A549 (cell line): ENCODE measurements around the gene RUNX1. TPM values are rescaled to one million over a fixed set of nuclear protein-coding genes. Genes with fewer than 3 reads are reported as not detected.

Experiments used
- ATAC-seq, 2 experiments: fragments of 200-7000 bp in 1 of 2; fragments of >200 bp in 1 of 2; cut with Nextera tagmentation in 1 of 2; cut with Tn5 transposase in 1 of 2; 3 replicates each; pipeline versions ENCODE4 v1.8.0 to v1.9.1; 2018 to 2020; ENCODE audit warnings: mild to moderate bottlenecking in 1 of 2, moderate library complexity in 1 of 2
- CTCF ChIA-PET: fragments of 300-600 bp; sonication (Branson Sonifier 250); formaldehyde crosslinking; extraction: SDS; loops from one replicate; lab custom pipeline; 2021; ENCODE audit warnings: antibody characterized with exemption, inconsistent platforms; lab: Yijun Ruan, JAX
- POLR2A ChIA-PET: fragments of 350-600 bp; formaldehyde crosslinking; extraction: SDS; loops from one replicate; lab custom pipeline; 2021; ENCODE audit warnings: antibody characterized with exemption, inconsistent platforms; lab: Yijun Ruan, JAX
- DNase-seq, 2 experiments: peaks; one replicate each; pipeline versions ENCODE4 v3.0.0 to v3.0.0-alpha.2; 2011 to 2016; ENCODE audit warnings: low read depth in 1 of 2, low spot score in 1 of 2
- FAIRE-seq: peaks from 2 replicates; lab custom pipeline; 2011; peaks lifted over from hg19 to GRCh38; lab: Jason Lieb, UNC
- H3K27ac ChIP-seq, 2 experiments: fragments of >200 bp; sonication (Bioruptor Twin); formaldehyde crosslinking; 3 replicates each; pipeline ENCODE4 v1.5.1; 2016 to 2017
- H3K4me1 ChIP-seq: fragments of >200 bp; sonication (Bioruptor Twin); formaldehyde crosslinking; 3 replicates; pipeline ENCODE4 v1.6.1; 2016
- H3K4me2 ChIP-seq: fragments of >200 bp; sonication (Bioruptor Twin); formaldehyde crosslinking; 3 replicates; pipeline ENCODE4 v1.6.1; 2016
- H3K4me3 ChIP-seq: fragments of >200 bp; sonication (Bioruptor Twin); formaldehyde crosslinking; 3 replicates; pipeline ENCODE4 v1.5.1; 2016
- H3K9me3 ChIP-seq: fragments of >200 bp; sonication (Bioruptor Twin); formaldehyde crosslinking; 3 replicates; pipeline ENCODE4 v1.6.1; 2016
- CBX2 ChIP-seq: fragments of 200-600 bp; sonication (generic); IDR thresholded peaks from 2 replicates; pipeline ENCODE4 v1.6.1; 2016; ENCODE audit warnings: low read depth, mild to moderate bottlenecking, borderline replicate concordance
- CBX8 ChIP-seq: fragments of 200-600 bp; sonication (generic); IDR thresholded peaks from 2 replicates; pipeline ENCODE4 v1.6.1; 2016
- CEBPB ChIP-seq, 2 experiments: fragments of >200 bp in 1 of 2; sonication (Bioruptor Twin) in 1 of 2; formaldehyde crosslinking in 1 of 2; IDR thresholded peaks; 2 replicates each; pipeline ENCODE4 v1.6.1; 2012 to 2016
- CHD2 ChIP-seq: fragments of 150-350 bp; IDR thresholded peaks from 2 replicates; pipeline ENCODE4 v1.6.1; 2014; ENCODE audit warnings: low read length; ENCODE audit not compliant: partially characterized antibody
- CHD4 ChIP-seq: fragments of 200-600 bp; sonication (generic); IDR thresholded peaks from 2 replicates; pipeline ENCODE4 v1.6.1; 2016; ENCODE audit warnings: antibody characterized with exemption, mild to moderate bottlenecking, borderline replicate concordance
- EHF ChIP-seq: fragments of 250-450 bp; sonication (Bioruptor Pico); IDR thresholded peaks from 2 replicates; pipeline ENCODE4 v1.5.0; 2020; ENCODE audit warnings: mild to moderate bottlenecking
- EHMT2 ChIP-seq: fragments of 200-600 bp; sonication (generic); IDR thresholded peaks from 2 replicates; pipeline ENCODE4 v1.6.1; 2016; ENCODE audit warnings: antibody characterized with exemption, low read depth, mild to moderate bottlenecking, moderate library complexity
- EP300 ChIP-seq, 2 experiments: fragments of >200 bp; sonication (Bioruptor Twin); formaldehyde crosslinking; IDR thresholded peaks; 2 replicates in 1 of 2; 3 replicates in 1 of 2; pipeline ENCODE4 v1.6.1; 2016 to 2017
- FOSB ChIP-seq: fragments of 250-450 bp; sonication (Bioruptor Pico); IDR thresholded peaks from 2 replicates; pipeline ENCODE4 v1.5.0; 2020; ENCODE audit warnings: mild to moderate bottlenecking, moderate library complexity
- FOXS1 ChIP-seq: fragments of 250-450 bp; sonication (Bioruptor Pico); IDR thresholded peaks from 2 replicates; pipeline ENCODE4 v1.5.0; 2020; ENCODE audit warnings: mild to moderate bottlenecking, moderate library complexity
- HDAC2 ChIP-seq: fragments of 200-600 bp; sonication (generic); IDR thresholded peaks from 2 replicates; pipeline ENCODE4 v1.6.1; 2016
- HOXA7 ChIP-seq: fragments of 250-450 bp; sonication (Bioruptor Pico); IDR thresholded peaks from 2 replicates; pipeline ENCODE4 v1.5.0; 2020; ENCODE audit warnings: mild to moderate bottlenecking, moderate library complexity
- HOXB13 ChIP-seq: fragments of 250-450 bp; sonication (Bioruptor Pico); IDR thresholded peaks from 2 replicates; pipeline ENCODE4 v1.5.0; 2020; ENCODE audit warnings: low read depth, mild to moderate bottlenecking, moderate library complexity
- JUNB ChIP-seq: fragments of >200 bp; sonication (Bioruptor Twin); formaldehyde crosslinking; IDR thresholded peaks from 2 replicates; pipeline ENCODE4 v1.6.1; 2016
- MAFK ChIP-seq: fragments of 450-650 bp; IDR thresholded peaks from 2 replicates; pipeline ENCODE4 v1.6.1; 2014; ENCODE audit not compliant: partially characterized antibody
- MAZ ChIP-seq: fragments of 150-350 bp; IDR thresholded peaks from 2 replicates; pipeline ENCODE4 v1.6.1; 2014; ENCODE audit warnings: antibody characterized with exemption, low read depth, low read length, borderline replicate concordance
- NFE2L2 ChIP-seq: fragments of 150-350 bp; conservative IDR thresholded peaks from 2 replicates; pipeline ENCODE4 v1.6.1; 2014; ENCODE audit warnings: low read length
- PHF8 ChIP-seq: fragments of 200-600 bp; sonication (generic); IDR thresholded peaks from 2 replicates; pipeline ENCODE4 v1.6.1; 2016; ENCODE audit warnings: low read depth, mild to moderate bottlenecking, antibody characterized with exemption, moderate library complexity, borderline replicate concordance
- POLR2A ChIP-seq: IDR thresholded peaks from 2 replicates; pipeline ENCODE4 v1.6.1; 2012; ENCODE audit warnings: mild to moderate bottlenecking, low read length
- RAD21 ChIP-seq, 2 experiments: fragments of >200 bp in 1 of 2; sonication (Bioruptor Twin) in 1 of 2; formaldehyde crosslinking in 1 of 2; IDR thresholded peaks in 1 of 2; conservative IDR thresholded peaks in 1 of 2; 2 replicates in 1 of 2; 3 replicates in 1 of 2; pipeline ENCODE4 v1.6.1; 2012 to 2018; ENCODE audit warnings: inconsistent platforms in 1 of 2
- RFX5 ChIP-seq: fragments of 450-650 bp; IDR thresholded peaks from 2 replicates; pipeline ENCODE4 v1.7.1; 2014; ENCODE audit warnings: antibody characterized with exemption, mild to moderate bottlenecking, moderate library complexity
- TFCP2L1 ChIP-seq: fragments of 250-450 bp; sonication (Bioruptor Pico); IDR thresholded peaks from 2 replicates; pipeline ENCODE4 v1.5.0; 2021; ENCODE audit warnings: mild to moderate bottlenecking
- ZNF302 ChIP-seq: fragments of 250-450 bp; sonication (Bioruptor Pico); IDR thresholded peaks from 2 replicates; pipeline ENCODE4 v1.9.0; 2021; ENCODE audit warnings: inconsistent platforms, mild to moderate bottlenecking, moderate library complexity
- WGBS: methylation state at CpG from one replicate; pipeline ENCODE4 v1.1.6; 2017; ENCODE audit errors: missing lambda C conversion rate; 5-methylcytosine and 5-hydroxymethylcytosine counted together
- polyA plus RNA-seq, 4 experiments: library from polyadenylated mRNA; depleted of rRNA in 3 of 4; stranded (reverse); fragments of >200 nt; fragmentation: RNase III in 1 of 4; extraction: RNeasy Plus Mini Kit Qiagen cat#74134 plus additional on column Dnase treatment in 1 of 4; gene quantifications; 2 replicates in 3 of 4; 3 replicates in 1 of 4; pipeline ENCODE4 v1.2.3, GENCODE V29; 2011 to 2017
- TF ChIP-seq, protein P1 (sequence below): fragments of 150-350 bp; IDR thresholded peaks from 2 replicates; pipeline ENCODE4 v1.6.1; 2014; ENCODE audit warnings: low read depth, mild to moderate bottlenecking, low read length
- TF ChIP-seq, protein P2 (sequence below): IDR thresholded peaks from 2 replicates; pipeline ENCODE4 v1.6.1; 2012
- TF ChIP-seq, protein P3 (sequence below): fragments of >200 bp; sonication (Bioruptor Twin); formaldehyde crosslinking; IDR thresholded peaks from 3 replicates; pipeline ENCODE4 v1.6.1; 2016
- TF ChIP-seq, protein P4 (sequence below): IDR thresholded peaks from 2 replicates; pipeline ENCODE4 v1.6.1; 2012; ENCODE audit warnings: low read depth, borderline replicate concordance
- TF ChIP-seq, protein P5 (sequence below): fragments of 250-450 bp; sonication (Bioruptor Pico); IDR thresholded peaks from 2 replicates; pipeline ENCODE4 v1.5.0; 2020; ENCODE audit warnings: low read depth, mild to moderate bottlenecking, moderate library complexity

The RUNX1 gene
- polyA plus RNA-seq, 2 of the 4 experiments (the other 2 are of a cell fraction) = 5.5 TPM

DNA sequence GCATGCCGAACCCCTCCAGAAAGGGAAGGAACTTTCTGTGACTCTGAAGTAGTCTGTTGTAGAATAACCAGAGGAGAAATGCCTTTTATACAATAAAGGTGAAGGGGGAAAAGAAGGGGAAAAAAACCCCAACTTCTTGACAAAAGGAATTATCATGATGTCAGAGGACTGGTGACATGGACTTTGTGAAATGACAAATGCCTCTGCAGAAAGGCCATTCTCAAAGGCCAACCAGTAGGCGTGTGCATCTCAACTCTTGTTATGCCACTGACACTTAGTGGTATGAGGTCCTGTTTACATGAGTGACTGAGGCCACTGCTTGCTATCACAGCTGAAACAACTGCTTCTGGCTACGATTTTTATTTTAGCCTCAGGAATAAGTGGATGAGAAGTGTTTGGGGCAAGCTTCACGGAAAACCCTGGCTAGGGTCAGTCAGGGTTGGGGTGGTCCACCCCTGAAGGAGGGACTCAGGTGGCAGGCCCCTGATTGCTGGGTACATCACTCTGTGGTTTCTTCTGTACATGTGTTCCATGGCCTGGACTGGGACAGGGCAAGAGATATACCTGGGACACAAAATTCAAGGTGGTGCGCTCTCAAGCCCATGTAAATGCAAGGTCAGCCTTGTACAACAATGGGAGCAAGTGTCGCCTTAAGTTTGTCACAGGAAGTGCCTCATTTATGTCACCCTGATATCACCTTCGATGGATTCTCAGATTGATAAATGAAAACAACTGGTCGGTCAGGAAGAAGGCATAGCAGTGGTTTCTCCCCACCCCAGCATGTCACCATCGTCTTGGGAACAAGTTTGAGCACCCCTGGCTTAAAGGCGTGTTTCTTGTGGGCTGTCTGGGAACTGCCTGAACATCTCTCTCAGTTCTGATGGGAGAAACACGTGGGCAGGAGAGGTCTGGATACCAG lies 12.4 kb downstream of the RUNX1 start:
- CTCF ChIA-PET = no interaction called here
- no peak for FAIRE-seq

DNA sequence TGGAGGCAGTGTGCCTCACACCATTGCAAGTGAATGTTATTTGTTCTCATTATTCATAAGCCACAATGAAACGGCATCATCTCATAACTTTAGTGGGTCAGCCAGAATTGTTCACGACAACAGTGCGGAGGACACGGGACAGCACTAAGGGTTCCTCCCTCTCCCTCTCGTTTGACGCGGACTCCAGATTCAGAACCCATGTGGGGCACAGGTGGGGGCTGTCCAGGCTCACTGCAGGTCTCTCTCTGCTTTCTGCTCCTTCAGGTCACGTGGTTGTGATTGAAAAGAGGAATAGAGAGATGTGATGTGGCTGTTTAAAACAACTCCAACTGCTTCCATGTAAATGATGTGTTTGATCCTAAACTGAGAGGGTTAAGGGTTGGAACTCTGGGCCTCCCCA lies 13.5 kb downstream of the RUNX1 start:
- Histone ChIP-seq H3K4me3 (no peak overlapping the region), H3K4me2 (no peak overlapping the region), H3K9me3 (no peaks in the 10 kb centered on the region), H3K27ac (no peak overlapping the region), H3K4me1 (no peaks in the 10 kb centered on the region; the same call in 2 of the 3 replicates)
- TF ChIP-seq HOXA7 (CRISPR knock-in tag) (no peak), TFCP2L1 (CRISPR knock-in tag) (no peak), HDAC2 (no peak), CBX8 (no peak), RAD21 (conservative IDR thresholded peaks at IDR 0.05 in 1 of 2, IDR thresholded peaks at IDR 0.05 in 1 of 2) (no peak), HOXB13 (no peak), MAFK (no peak), CEBPB (IDR thresholded peaks at IDR 0.05) (no peak), FOXS1 (CRISPR knock-in tag) (no peak), NFE2L2 (no peak), EHMT2 (no peak), CBX2 (no peak), POLR2A (no peak), FOSB (no peak), PHF8 (no peak), ZNF302 (CRISPR knock-in tag) (no peak)
- TF ChIP-seq, protein P1, sequence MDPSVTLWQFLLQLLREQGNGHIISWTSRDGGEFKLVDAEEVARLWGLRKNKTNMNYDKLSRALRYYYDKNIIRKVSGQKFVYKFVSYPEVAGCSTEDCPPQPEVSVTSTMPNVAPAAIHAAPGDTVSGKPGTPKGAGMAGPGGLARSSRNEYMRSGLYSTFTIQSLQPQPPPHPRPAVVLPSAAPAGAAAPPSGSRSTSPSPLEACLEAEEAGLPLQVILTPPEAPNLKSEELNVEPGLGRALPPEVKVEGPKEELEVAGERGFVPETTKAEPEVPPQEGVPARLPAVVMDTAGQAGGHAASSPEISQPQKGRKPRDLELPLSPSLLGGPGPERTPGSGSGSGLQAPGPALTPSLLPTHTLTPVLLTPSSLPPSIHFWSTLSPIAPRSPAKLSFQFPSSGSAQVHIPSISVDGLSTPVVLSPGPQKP = no peak
- TF ChIP-seq, protein P2, sequence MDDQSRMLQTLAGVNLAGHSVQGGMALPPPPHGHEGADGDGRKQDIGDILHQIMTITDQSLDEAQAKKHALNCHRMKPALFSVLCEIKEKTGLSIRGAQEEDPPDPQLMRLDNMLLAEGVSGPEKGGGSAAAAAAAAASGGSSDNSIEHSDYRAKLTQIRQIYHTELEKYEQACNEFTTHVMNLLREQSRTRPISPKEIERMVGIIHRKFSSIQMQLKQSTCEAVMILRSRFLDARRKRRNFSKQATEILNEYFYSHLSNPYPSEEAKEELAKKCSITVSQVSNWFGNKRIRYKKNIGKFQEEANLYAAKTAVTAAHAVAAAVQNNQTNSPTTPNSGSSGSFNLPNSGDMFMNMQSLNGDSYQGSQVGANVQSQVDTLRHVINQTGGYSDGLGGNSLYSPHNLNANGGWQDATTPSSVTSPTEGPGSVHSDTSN = no peak
- TF ChIP-seq, protein P3, sequence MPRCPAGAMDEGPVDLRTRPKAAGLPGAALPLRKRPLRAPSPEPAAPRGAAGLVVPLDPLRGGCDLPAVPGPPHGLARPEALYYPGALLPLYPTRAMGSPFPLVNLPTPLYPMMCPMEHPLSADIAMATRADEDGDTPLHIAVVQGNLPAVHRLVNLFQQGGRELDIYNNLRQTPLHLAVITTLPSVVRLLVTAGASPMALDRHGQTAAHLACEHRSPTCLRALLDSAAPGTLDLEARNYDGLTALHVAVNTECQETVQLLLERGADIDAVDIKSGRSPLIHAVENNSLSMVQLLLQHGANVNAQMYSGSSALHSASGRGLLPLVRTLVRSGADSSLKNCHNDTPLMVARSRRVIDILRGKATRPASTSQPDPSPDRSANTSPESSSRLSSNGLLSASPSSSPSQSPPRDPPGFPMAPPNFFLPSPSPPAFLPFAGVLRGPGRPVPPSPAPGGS = no peak
- DNase-seq = no peak
- no peak for ATAC-seq
- ChIA-PET CTCF (interaction anchor here (0.6 kb wide), 1 partner anchor 1350 kb away, joined by 5 read pairs; no protein-coding TSS in a partner anchor), POLR2A (no interaction called here)
- FAIRE-seq = no peak
- 83% methylated on average over 8 of the region's 8 CpGs for WGBS

More for the DNA sequence above, 12.4 kb downstream of the RUNX1 start:
- Histone ChIP-seq H3K27ac (no peak overlapping the region), H3K4me3 (no peak overlapping the region), H3K4me1 (no peaks in the 10 kb centered on the region; the same call in 2 of the 3 replicates), H3K4me2 (no peak overlapping the region), H3K9me3 (no peaks in the 10 kb centered on the region)
- no peak for TF ChIP-seq CBX2
- TF ChIP-seq, protein P4, sequence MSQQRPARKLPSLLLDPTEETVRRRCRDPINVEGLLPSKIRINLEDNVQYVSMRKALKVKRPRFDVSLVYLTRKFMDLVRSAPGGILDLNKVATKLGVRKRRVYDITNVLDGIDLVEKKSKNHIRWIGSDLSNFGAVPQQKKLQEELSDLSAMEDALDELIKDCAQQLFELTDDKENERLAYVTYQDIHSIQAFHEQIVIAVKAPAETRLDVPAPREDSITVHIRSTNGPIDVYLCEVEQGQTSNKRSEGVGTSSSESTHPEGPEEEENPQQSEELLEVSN = no peak
- no peak for TF ChIP-seq RFX5
- TF ChIP-seq MAZ = no peak
- no peak for TF ChIP-seq EP300 (IDR thresholded peaks at IDR 0.05)
- TF ChIP-seq JUNB = no peak
- TF ChIP-seq CHD4 = no peak
- no peak for TF ChIP-seq CHD2
- no peak for TF ChIP-seq EHF (CRISPR knock-in tag)
- TF ChIP-seq CBX8 = no peak
- TF ChIP-seq, protein P5, sequence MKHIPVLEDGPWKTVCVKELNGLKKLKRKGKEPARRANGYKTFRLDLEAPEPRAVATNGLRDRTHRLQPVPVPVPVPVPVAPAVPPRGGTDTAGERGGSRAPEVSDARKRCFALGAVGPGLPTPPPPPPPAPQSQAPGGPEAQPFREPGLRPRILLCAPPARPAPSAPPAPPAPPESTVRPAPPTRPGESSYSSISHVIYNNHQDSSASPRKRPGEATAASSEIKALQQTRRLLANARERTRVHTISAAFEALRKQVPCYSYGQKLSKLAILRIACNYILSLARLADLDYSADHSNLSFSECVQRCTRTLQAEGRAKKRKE = no peak
- no peak for TF ChIP-seq FOSB
- TF ChIP-seq, protein P2 = no peak
- TF ChIP-seq TFCP2L1 (CRISPR knock-in tag) = no peak
- POLR2A ChIA-PET = no interaction called here
- WGBS = 60% methylated on average over 9 of the region's 11 CpGs
- ATAC-seq (no peak), DNase-seq (no peak)
